Vagina (tissue), 2 donors: ENCODE results near the gene KCNA10. TPM values are rescaled to one million over a fixed set of nuclear protein-coding genes. Genes with fewer than 3 reads are reported as not detected.

Experiments
- DNase-seq, 2 donors: peaks; one replicate each; pipeline ENCODE4 v3.0.0-alpha.2; 2017; ENCODE audit errors: extremely low spot score in 2 of 2
- H3K27ac ChIP-seq: fragments of 200-600 bp; sonication (generic); one replicate; pipeline ENCODE4 v1.5.1; 2019
- H3K27me3 ChIP-seq: fragments of 200-600 bp; sonication (generic); one replicate; pipeline ENCODE4 v1.5.1; 2019
- H3K36me3 ChIP-seq, 2 donors: fragments of 200-600 bp; sonication (generic); one replicate each; pipeline ENCODE4 v1.5.1; 2017 to 2019
- H3K4me1 ChIP-seq: fragments of 200-600 bp; sonication (generic); one replicate; pipeline ENCODE4 v1.5.1; 2019
- H3K4me3 ChIP-seq, 2 donors: fragments of 200-600 bp; sonication (generic); 1 replicate in 1 of 2; 2 replicates in 1 of 2; pipeline ENCODE4 v1.5.1; 2016 to 2019
- H3K9me3 ChIP-seq: fragments of 200-600 bp; sonication (generic); one replicate; pipeline ENCODE4 v1.5.1; 2019
- CTCF ChIP-seq, 3 experiments: fragments of 450-650 bp in 2 of 3; fragments of 200-600 bp in 1 of 3; sonication (generic) in 1 of 3; IDR thresholded peaks; one replicate each; pipeline ENCODE4 v1.5.1; 2017 to 2019; ENCODE audit warnings: antibody characterized with exemption in 3 of 3, mild to moderate bottlenecking in 2 of 3, moderate library complexity in 2 of 3
- POLR2A ChIP-seq, 2 donors: fragments of 450-650 bp; IDR thresholded peaks; one replicate each; pipeline ENCODE4 v1.6.1; 2017; ENCODE audit warnings: antibody characterized with exemption in 2 of 2, mild to moderate bottlenecking in 2 of 2, moderate library complexity in 2 of 2
- POLR2AphosphoS5 ChIP-seq, 2 donors: sonication (generic); formaldehyde crosslinking; IDR thresholded peaks; one replicate each; pipeline ENCODE4 v1.9.0; 2017; ENCODE audit warnings: antibody characterized with exemption in 2 of 2, mild to moderate bottlenecking in 2 of 2, low read depth in 1 of 2; ENCODE audit not compliant: insufficient read depth in 1 of 2
- intact Hi-C: fragments of 100-400 bp; cut with DNase I; formaldehyde crosslinking; loops from one replicate; pipeline ENCODE4 v1.15.1; 2023
- total RNA-seq: library from RNA; depleted of rRNA; stranded (reverse); fragments of >200 nt; gene quantifications from one replicate; pipeline ENCODE4 v1.2.3, GENCODE V29; 2016

Gene KCNA10
- total RNA-seq, 1 donor from 2014 or later, result not detected

- Histone ChIP-seq H3K9me3 (no peaks in the 10 kb centered on the region), H3K4me1 (no peaks in the 10 kb centered on the region), H3K36me3 (no peaks in the 10 kb centered on the region), H3K27me3 (no peaks in the 10 kb centered on the region), H3K4me3 (no peak overlapping the region), H3K27ac (no peak overlapping the region)
- TF ChIP-seq POLR2AphosphoS5 (IDR thresholded peaks at IDR 0.05; ENCODE audit: insufficient read depth in 1 of 2, low read depth in 1 of 2) (no peak), CTCF (IDR thresholded peaks at IDR 0.05) (no peak), POLR2A (IDR thresholded peaks at IDR 0.05) (no peak)
- no peak for DNase-seq
- intact Hi-C loops, result no loop called here
Measured at GRCh38 chr1:110545492-110545891, 26.5 kb upstream of the KCNA10 start.

- intact Hi-C loops, result no loop called here
- Histone ChIP-seq H3K36me3 (no peaks in the 10 kb centered on the region), H3K27ac (no peak overlapping the region), H3K4me1 (no peaks in the 10 kb centered on the region), H3K27me3 (no peaks in the 10 kb centered on the region), H3K9me3 (no peaks in the 10 kb centered on the region), H3K4me3 (no peak overlapping the region)
- no peak for DNase-seq
- TF ChIP-seq CTCF (IDR thresholded peaks at IDR 0.05), result no peak
- no peak for TF ChIP-seq POLR2A (IDR thresholded peaks at IDR 0.05)
- no peak for TF ChIP-seq POLR2AphosphoS5 (IDR thresholded peaks at IDR 0.05; ENCODE audit: insufficient read depth in 1 of 2, low read depth in 1 of 2)
Measured at GRCh38 chr1:110544753-110545152, 25.8 kb upstream of the KCNA10 start.

GRCh38 chr1:110542725-110543124 lies 23.8 kb upstream of the KCNA10 start:
- no peak overlapping the region for H3K4me3 ChIP-seq
- TF ChIP-seq CTCF (IDR thresholded peaks at IDR 0.05) (no peak), POLR2AphosphoS5 (IDR thresholded peaks at IDR 0.05; ENCODE audit: insufficient read depth in 1 of 2, low read depth in 1 of 2) (no peak), POLR2A (IDR thresholded peaks at IDR 0.05) (no peak)
- no peaks in the 10 kb centered on the region for H3K36me3 ChIP-seq
- DNase-seq, result no peak
- no peaks in the 10 kb centered on the region for H3K27me3 ChIP-seq
- no peaks in the 10 kb centered on the region for H3K9me3 ChIP-seq
- intact Hi-C loops, result no loop called here
- H3K4me1 ChIP-seq, result no peaks in the 10 kb centered on the region
- no peak overlapping the region for H3K27ac ChIP-seq

- Histone ChIP-seq H3K9me3 (no peaks in the 10 kb centered on the region), H3K36me3 (no peaks in the 10 kb centered on the region), H3K4me1 (no peaks in the 10 kb centered on the region), H3K27ac (no peak overlapping the region), H3K4me3 (no peak overlapping the region), H3K27me3 (no peaks in the 10 kb centered on the region)
- DNase-seq, result no peak
- no peak for TF ChIP-seq CTCF (IDR thresholded peaks at IDR 0.05)
- no peak for TF ChIP-seq POLR2AphosphoS5 (IDR thresholded peaks at IDR 0.05; ENCODE audit: insufficient read depth in 1 of 2, low read depth in 1 of 2)
- no peak for TF ChIP-seq POLR2A (IDR thresholded peaks at IDR 0.05)
- intact Hi-C loops, result no loop called here
Measured at GRCh38 chr1:110541906-110542395, 23.0 kb upstream of the KCNA10 start.

GRCh38 chr1:110540891-110541685 lies 22.1 kb upstream of the KCNA10 start:
- no peaks in the 10 kb centered on the region for H3K27me3 ChIP-seq
- intact Hi-C loops, result no loop called here
- DNase-seq, result no peak
- no peaks in the 10 kb centered on the region for H3K36me3 ChIP-seq
- no peak for TF ChIP-seq POLR2AphosphoS5 (IDR thresholded peaks at IDR 0.05; ENCODE audit: insufficient read depth in 1 of 2, low read depth in 1 of 2)
- TF ChIP-seq POLR2A (IDR thresholded peaks at IDR 0.05), result no peak
- TF ChIP-seq CTCF (IDR thresholded peaks at IDR 0.05), result no peak
- H3K9me3 ChIP-seq, result no peaks in the 10 kb centered on the region
- no peaks in the 10 kb centered on the region for H3K4me1 ChIP-seq
- no peak overlapping the region for H3K4me3 ChIP-seq
- no peak overlapping the region for H3K27ac ChIP-seq
